GM12878 (cell line): Measurements from ENCODE around the gene ADGRG2. TPM values are rescaled to one million over a fixed set of nuclear protein-coding genes. Genes with fewer than 3 reads are reported as not detected.

Experiments used
- ATAC-seq: fragments of 200-7000 bp; cut with Tn5 transposase; 3 replicates; pipeline ENCODE4 v1.9.1; 2020; ENCODE audit warnings: mild to moderate bottlenecking, moderate library complexity
- BruUV-seq: library from RNA; stranded (reverse); fragments of 400-500 nt; replicated peaks from 2 replicates; lab custom pipeline; 2021; lab: Mats Ljungman, UMichigan
- CTCF ChIA-PET: fragments of 300-600 bp; sonication (Branson Sonifier 250); formaldehyde crosslinking; extraction: SDS; loops from one replicate; lab custom pipeline; 2021; ENCODE audit warnings: inconsistent platforms; lab: Yijun Ruan, JAX
- POLR2A ChIA-PET: fragments of 350-600 bp; formaldehyde crosslinking; extraction: SDS; loops from one replicate; lab custom pipeline; 2021; ENCODE audit warnings: inconsistent platforms; lab: Charles Lee
- RAD21 ChIA-PET: fragments of 300-600 bp; sonication (Branson Sonifier 250); formaldehyde crosslinking; loops from one replicate; lab custom pipeline; 2023; ENCODE audit warnings: antibody characterized with exemption; ENCODE audit not compliant: unreplicated experiment; lab: Charles Lee
- SMC1A ChIA-PET: fragments of 300-600 bp; sonication (Branson Sonifier 250); formaldehyde crosslinking; loops from one replicate; lab custom pipeline; 2023; ENCODE audit not compliant: unreplicated experiment, uncharacterized antibody; lab: Charles Lee
- DNase-seq: peaks from one replicate; pipeline ENCODE4 v3.0.0-alpha.2; 2011; ENCODE audit warnings: low read depth, low spot score
- FAIRE-seq: peaks from 3 replicates; lab custom pipeline; 2011; peaks lifted over from hg19 to GRCh38; lab: Jason Lieb, UNC
- H2AFZ ChIP-seq: 2 replicates; pipeline ENCODE4 v1.6.0; 2011; ENCODE audit warnings: low read depth, low read length, control low read depth; ENCODE audit not compliant: control insufficient read depth
- H3K27ac ChIP-seq: 2 replicates; pipeline ENCODE4 v1.5.1; 2011; ENCODE audit warnings: control low read depth; ENCODE audit not compliant: control insufficient read depth, insufficient read depth
- H3K27me3 ChIP-seq, 2 experiments: replicated peaks in 1 of 2; 2 replicates each; pipeline versions ENCODE4 v1.6.0 to v1.6.1; 2011; ENCODE audit warnings: low read length in 1 of 2; ENCODE audit not compliant: control insufficient read depth in 2 of 2, insufficient read depth in 2 of 2
- H3K36me3 ChIP-seq, 2 experiments: 2 replicates each; pipeline ENCODE4 v1.5.1; 2011; ENCODE audit warnings: low read length in 1 of 2; ENCODE audit not compliant: control insufficient read depth in 2 of 2, insufficient read depth in 2 of 2
- H3K4me1 ChIP-seq: 2 replicates; pipeline ENCODE4 v1.6.1; 2011; ENCODE audit warnings: mild to moderate bottlenecking, low read length, moderate library complexity, mixed read lengths; ENCODE audit not compliant: control insufficient read depth, insufficient read depth
- H3K4me2 ChIP-seq: 2 replicates; pipeline ENCODE4 v1.6.0; 2011; ENCODE audit warnings: control low read depth; ENCODE audit not compliant: control insufficient read depth, insufficient read depth
- H3K4me3 ChIP-seq: fragments of 200-600 bp; sonication (generic); 2 replicates; pipeline ENCODE4 v1.5.1; 2016
- H3K79me2 ChIP-seq: 2 replicates; pipeline ENCODE4 v1.6.0; 2011; ENCODE audit warnings: low read length; ENCODE audit not compliant: control insufficient read depth, insufficient read depth
- H3K9ac ChIP-seq: 2 replicates; pipeline ENCODE4 v1.8.0; 2011; ENCODE audit warnings: low read length, control low read depth, mixed read lengths; ENCODE audit not compliant: control insufficient read depth, insufficient read depth
- H3K9me3 ChIP-seq: replicated peaks from 3 replicates; pipeline ENCODE4 v1.5.1; 2011; ENCODE audit warnings: mild to moderate bottlenecking, low read length; ENCODE audit not compliant: control insufficient read depth, insufficient read depth
- H4K20me1 ChIP-seq: 2 replicates; pipeline ENCODE4 v1.6.0; 2011; ENCODE audit not compliant: control insufficient read depth, insufficient read depth
- ASH2L ChIP-seq: fragments of 300-600, 200-600 bp; sonication (generic); IDR thresholded peaks from 2 replicates; pipeline ENCODE4 v1.6.1; 2017; ENCODE audit warnings: low read depth, mild to moderate bottlenecking, borderline replicate concordance
- BCL3 ChIP-seq: IDR thresholded peaks from 2 replicates; pipeline ENCODE4 v1.6.1; 2011; ENCODE audit warnings: borderline replicate concordance, low read depth, mild to moderate bottlenecking, moderate library complexity, low read length; ENCODE audit not compliant: insufficient read depth, poor library complexity, severe bottlenecking
- CBX5 ChIP-seq: sonication (generic); IDR thresholded peaks from 2 replicates; pipeline ENCODE4 v1.6.1; 2016; ENCODE audit warnings: low read depth, moderate library complexity, mild to moderate bottlenecking, inconsistent platforms
- IRF3 ChIP-seq: fragments of 450-650 bp; IDR thresholded peaks from 2 replicates; pipeline ENCODE4 v1.6.1; 2014; ENCODE audit warnings: mild to moderate bottlenecking
- IRF4 ChIP-seq: IDR thresholded peaks from 2 replicates; pipeline ENCODE4 v1.6.1; 2011; ENCODE audit warnings: low read depth, low read length
- LARP7 ChIP-seq: fragments of 450-650 bp; IDR thresholded peaks from 2 replicates; pipeline ENCODE4 v1.6.1; 2017; ENCODE audit warnings: mild to moderate bottlenecking
- MEF2A ChIP-seq: IDR thresholded peaks from 2 replicates; pipeline ENCODE4 v1.6.1; 2011; ENCODE audit warnings: low read depth, mild to moderate bottlenecking, low read length, moderate library complexity; ENCODE audit not compliant: insufficient read depth
- RUNX3 ChIP-seq: IDR thresholded peaks from 2 replicates; pipeline ENCODE4 v1.6.1; 2012; ENCODE audit warnings: low read length, inconsistent platforms
- ZNF622 ChIP-seq: fragments of 450-650 bp; IDR thresholded peaks from 2 replicates; pipeline ENCODE4 v1.6.1; 2017; ENCODE audit warnings: mild to moderate bottlenecking, inconsistent platforms
- WGBS: methylation state at CpG from one replicate; pipeline ENCODE4 v1.1.6; 2016; ENCODE audit warnings: low lambda C conversion rate; ENCODE audit not compliant: insufficient replicate concordance, insufficient coverage; ENCODE audit errors: missing lambda C conversion rate; 5-methylcytosine and 5-hydroxymethylcytosine counted together
- in situ Hi-C: fragments of 300-500 bp; cut with MboI; formaldehyde crosslinking; loops from 9 replicates; pipeline ENCODE4 v1.14.3; 2018; ENCODE audit warnings: mixed read lengths
- intact Hi-C: fragments of 100-400 bp; cut with micrococcal nuclease; formaldehyde crosslinking; loops from one replicate; pipeline ENCODE4 v1.14.2; 2022; ENCODE audit not compliant: unreplicated experiment
- polyA plus RNA-seq, 11 experiments: library from polyadenylated mRNA; depleted of rRNA in 4 of 11; unstranded in 6 of 11; stranded (reverse) in 5 of 11; fragments of >200 nt; fragmentation: Nextera tagmentation in 4 of 11; fragmentation: Illumina TruSeq in 1 of 11; extraction: Ambion mirVana in 4 of 11; extraction: Trizol in 1 of 11; gene quantifications; 1 replicate in 1 of 11; 2 replicates in 10 of 11; pipeline versions ENCODE4 v1.2.1 to v1.2.3, GENCODE V29; 2011 to 2016; ENCODE audit warnings: inconsistent platforms in 2 of 11, missing spikeins in 2 of 11, low read depth in 1 of 11
- total RNA-seq, 4 experiments: library from RNA; depleted of rRNA in 3 of 4; stranded (reverse); fragments of >200 nt in 3 of 4; fragmentation: Illumina TruSeq in 1 of 4; extraction: Trizol in 1 of 4; gene quantifications; 2 replicates each; pipeline versions ENCODE4 v1.2.1 to v1.2.3, GENCODE V29; 2013 to 2021

ADGRG2 gene
- total and polyA plus RNA-seq, 10 of the 15 experiments (the other 5 are each of a cell fraction or from before 2014, with no cell fraction given), result 0.02 to 0.29 (median 0.05) TPM; not detected in 5

- TF ChIP-seq IRF3 (no peak), CBX5 (no peak), IRF4 (no peak), MEF2A (no peak), BCL3 (no peak), LARP7 (no peak), RUNX3 (no peak), ASH2L (no peak), ZNF622 (no peak)
- no peak overlapping the region for H3K27ac ChIP-seq
- ChIA-PET POLR2A (no interaction called here), RAD21 (interaction anchor here (0.6 kb wide), 1 partner anchor 30 kb away, joined by 3 read pairs; no protein-coding TSS in a partner anchor), CTCF (no interaction called here), SMC1A (interaction anchor here (0.6 kb wide), 1 partner anchor 542 kb away, joined by 3 read pairs; no protein-coding TSS in a partner anchor)
- FAIRE-seq, result no peak
- no peak for ATAC-seq
- BruUV-seq, result no TSS peak
- no peak overlapping the region for H3K4me2 ChIP-seq
- H3K27me3 ChIP-seq, result no peaks in the 10 kb centered on the region
- H3K4me1 ChIP-seq, result no peaks in the 10 kb centered on the region
- H2AFZ ChIP-seq, result no peak overlapping the region
- H3K4me3 ChIP-seq, result no peak overlapping the region
- 57% methylated on average over 2 of the region's 2 CpGs for WGBS
- no peaks in the 10 kb centered on the region for H3K9me3 ChIP-seq
- no peak for DNase-seq
- H4K20me1 ChIP-seq, result no peaks in the 10 kb centered on the region
- intact Hi-C loops (no loop called here), in situ Hi-C loops (no loop called here)
- no peaks in the 10 kb centered on the region for H3K79me2 ChIP-seq
- no peaks in the 10 kb centered on the region; a peak in 2 of 4 replicates for H3K36me3 ChIP-seq
- H3K9ac ChIP-seq, result no peak overlapping the region
Measured at GRCh38 chrX:18941896-18942295, 180.4 kb downstream of the ADGRG2 start.

Other genes starting within 250 kb of the ADGRG2 start
- 15.6 and 17.5 TPM in 2 replicates for gene PHKA2, start 138.4 kb downstream of the ADGRG2 start, total RNA-seq (2014; rRNA removed)
- gene PHKA2, start 138.4 kb downstream of the ADGRG2 start, total RNA-seq (2014; rRNA removed; fragmentation: Illumina TruSeq; extraction: Trizol), result 13.1 and 15.9 TPM in 2 replicates
- 22.7 and 25.6 TPM in 2 replicates for gene PHKA2, start 138.4 kb downstream of the ADGRG2 start, total RNA-seq (2021)
- 18.9 and 25.0 TPM in 2 replicates for gene PHKA2, start 138.4 kb downstream of the ADGRG2 start, polyA plus RNA-seq (2011; rRNA removed)
- gene PHKA2, start 138.4 kb downstream of the ADGRG2 start, polyA plus RNA-seq (2014; fragmentation: Illumina TruSeq; extraction: Trizol), result 12.3 and 17.2 TPM in 2 replicates
- 1 to 10 TPM; 1.4 to 5.3 TPM for gene PHKA2, start 138.4 kb downstream of the ADGRG2 start, polyA plus RNA-seq (2014; fragmentation: Nextera tagmentation; extraction: Ambion mirVana)
- gene PHKA2, start 138.4 kb downstream of the ADGRG2 start, polyA plus RNA-seq (2014; rRNA removed), result 21.4 and 21.8 TPM in 2 replicates
- 10 to 100 TPM; 11.8 to 13.6 TPM for gene PHKA2, start 138.4 kb downstream of the ADGRG2 start, polyA plus RNA-seq (2016; fragmentation: Nextera tagmentation; extraction: Ambion mirVana)
- gene PDHA1, start 221.5 kb upstream of the ADGRG2 start, total RNA-seq (2014; rRNA removed), result 175 and 223 TPM in 2 replicates
- gene PDHA1, start 221.5 kb upstream of the ADGRG2 start, total RNA-seq (2014; rRNA removed; fragmentation: Illumina TruSeq; extraction: Trizol), result 171 and 176 TPM in 2 replicates
- gene PDHA1, start 221.5 kb upstream of the ADGRG2 start, total RNA-seq (2021), result 217 and 232 TPM in 2 replicates
- gene PDHA1, start 221.5 kb upstream of the ADGRG2 start, polyA plus RNA-seq (2011; rRNA removed), result 351 and 360 TPM in 2 replicates
- 219 and 254 TPM in 2 replicates for gene PDHA1, start 221.5 kb upstream of the ADGRG2 start, polyA plus RNA-seq (2014; fragmentation: Illumina TruSeq; extraction: Trizol)
- gene PDHA1, start 221.5 kb upstream of the ADGRG2 start, polyA plus RNA-seq (2014; fragmentation: Nextera tagmentation; extraction: Ambion mirVana), result 100 to 1,000 TPM; 233 to 340 TPM
- 262 and 307 TPM in 2 replicates for gene PDHA1, start 221.5 kb upstream of the ADGRG2 start, polyA plus RNA-seq (2014; rRNA removed)
- gene PDHA1, start 221.5 kb upstream of the ADGRG2 start, polyA plus RNA-seq (2016; fragmentation: Nextera tagmentation; extraction: Ambion mirVana), result 100 to 1,000 TPM; 351 to 370 TPM